ENCODE measurements around the gene CDX1.
A peak's percentile ranks its signal among the peaks of the same experiment; 100 is the strongest.

CDX1 gene

DNA sequence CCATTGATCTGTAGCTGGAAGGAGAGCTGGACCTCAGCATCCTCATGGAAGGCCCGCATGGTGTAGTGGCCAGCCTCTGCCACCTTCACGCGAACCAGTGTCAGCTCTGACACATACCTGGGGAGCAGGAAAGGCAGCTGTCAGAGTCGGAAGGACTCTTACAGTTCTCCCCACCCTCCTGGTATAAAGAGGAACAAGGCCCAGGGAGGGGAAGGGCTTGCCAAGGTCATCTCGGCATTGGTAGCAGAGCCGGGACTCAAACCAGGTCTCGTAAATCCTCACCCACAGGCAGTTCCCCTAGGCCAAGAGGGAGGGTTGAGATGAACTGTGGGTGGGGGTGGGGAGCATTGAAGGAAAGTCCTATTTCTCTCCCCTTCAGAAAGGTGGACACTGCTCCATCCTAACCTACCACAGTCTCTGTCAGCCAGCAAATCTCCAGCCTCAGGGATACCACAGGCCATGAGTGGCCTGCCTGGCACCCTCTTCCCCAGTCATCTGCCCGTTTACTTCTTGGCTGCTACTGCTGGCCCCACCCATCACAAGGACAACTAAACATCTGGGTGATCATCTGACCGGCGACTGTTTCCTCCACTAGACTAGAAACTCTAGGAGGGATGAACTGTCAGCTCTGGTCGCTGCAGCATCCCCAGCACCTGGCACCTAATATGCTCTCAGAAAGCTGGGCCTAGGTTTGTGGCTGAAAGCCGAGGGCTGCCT lies 34.4 kb upstream of the CDX1 start:
- DNase-seq (ENCODE audit: low spot score) = no peak

DNA sequence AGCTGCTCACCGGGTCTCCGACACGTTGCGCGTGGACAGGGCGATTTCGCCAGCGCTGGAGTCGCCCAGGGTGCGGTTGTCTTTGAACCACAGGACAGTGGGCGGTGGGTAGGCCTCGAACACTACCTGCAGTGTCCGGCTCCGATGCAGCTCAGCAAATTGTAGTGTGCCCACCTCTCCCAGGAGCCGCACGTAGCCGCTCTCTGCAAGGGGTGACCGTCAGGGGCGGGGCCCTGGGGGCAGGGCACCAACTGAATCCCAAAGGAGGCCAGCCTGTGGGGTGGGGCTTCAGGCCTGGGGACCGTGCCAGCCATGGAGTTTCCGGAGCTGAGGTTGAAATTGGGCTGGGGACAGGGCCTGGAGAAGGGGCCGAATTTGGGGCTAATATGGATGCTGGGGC lies 33.8 kb upstream of the CDX1 start:
- no peak for DNase-seq (ENCODE audit: low spot score)

DNA sequence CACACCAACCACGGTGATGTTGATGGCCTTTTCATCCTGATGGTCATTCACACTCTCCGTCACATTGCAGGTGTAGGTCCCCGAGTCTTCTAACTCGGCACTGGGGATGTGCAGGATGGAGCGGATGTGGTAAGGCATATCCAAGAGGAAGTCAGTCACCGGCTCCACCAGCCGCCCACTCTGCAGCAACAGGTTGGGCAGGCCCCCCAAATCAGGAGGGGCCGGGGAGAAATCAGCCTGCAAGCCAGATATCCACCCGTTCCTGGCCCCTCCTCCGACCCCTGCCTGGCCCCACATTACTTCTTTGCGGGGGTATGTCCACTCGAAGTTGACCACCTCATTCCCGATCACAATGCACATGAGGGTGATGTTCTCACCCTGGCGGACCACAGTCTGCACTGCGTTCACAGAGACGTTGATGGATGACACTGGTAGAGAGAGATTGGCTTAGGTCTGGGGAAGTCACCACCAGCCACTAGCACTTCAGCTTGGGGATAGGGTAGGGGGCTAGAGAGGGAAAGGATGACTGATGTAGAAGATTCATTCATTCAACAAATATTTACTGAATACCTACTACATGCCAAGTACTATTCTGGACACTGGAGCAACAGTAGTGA lies 32.9 kb upstream of the CDX1 start:
- no peak for DNase-seq (ENCODE audit: low spot score)

DNA sequence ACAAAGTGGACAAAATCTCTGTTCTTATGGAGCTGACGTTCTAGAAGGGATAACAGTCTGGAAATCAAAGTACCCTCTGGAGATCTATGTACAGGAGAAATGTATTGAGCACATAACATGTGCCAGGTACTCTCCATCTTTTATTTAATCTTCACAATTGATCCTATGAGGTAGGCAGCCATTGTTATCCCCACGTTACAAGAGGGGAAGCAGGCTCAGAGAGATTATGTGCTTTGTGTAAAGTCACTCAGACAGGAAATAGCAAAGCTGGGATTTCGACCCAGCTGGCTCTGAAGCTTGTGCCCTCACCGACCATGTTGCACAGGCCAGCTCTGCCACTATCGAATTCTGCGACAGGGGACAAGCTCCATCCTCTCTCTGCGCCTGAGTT lies 32.4 kb upstream of the CDX1 start:
- DNase-seq (ENCODE audit: low spot score) = no peak

DNA sequence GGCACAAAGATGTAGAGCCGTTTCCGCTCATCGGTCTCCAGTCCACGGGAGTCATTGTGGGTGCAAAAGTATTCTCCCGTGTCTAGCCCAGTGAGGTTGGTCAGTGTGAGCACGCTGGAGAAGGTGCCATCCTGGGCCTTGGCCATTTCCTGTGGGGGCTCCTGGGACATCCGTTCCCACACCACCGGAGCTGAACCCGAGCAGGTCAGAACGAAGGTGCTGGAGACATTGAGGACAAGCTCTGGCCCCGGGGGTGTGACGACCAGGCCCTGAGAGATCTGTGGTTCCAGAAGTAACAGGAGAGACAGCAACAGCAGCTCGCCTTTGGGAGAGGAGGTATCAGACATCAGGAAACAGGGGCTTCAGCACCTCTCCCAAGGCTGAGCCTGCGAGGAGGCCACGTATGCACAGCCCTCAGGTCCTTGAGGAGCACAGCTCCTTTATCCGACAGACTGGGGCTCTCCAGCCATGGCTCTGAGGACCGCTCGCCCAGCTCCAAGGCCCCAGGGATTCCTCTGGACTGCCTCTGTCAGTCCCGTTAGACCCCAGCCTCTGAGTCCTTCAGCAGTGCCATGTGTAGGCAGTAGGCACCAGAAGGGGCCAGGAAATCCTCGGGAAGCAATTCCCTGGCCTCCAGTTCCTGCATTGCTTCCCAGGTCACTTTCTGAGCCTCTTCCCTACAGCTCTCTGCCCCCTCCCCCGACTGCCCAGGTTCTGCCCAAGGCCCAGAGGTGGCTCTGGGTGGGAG lies 30.8 kb upstream of the CDX1 start:
- DNase-seq (ENCODE audit: low spot score) = no peak

DNA sequence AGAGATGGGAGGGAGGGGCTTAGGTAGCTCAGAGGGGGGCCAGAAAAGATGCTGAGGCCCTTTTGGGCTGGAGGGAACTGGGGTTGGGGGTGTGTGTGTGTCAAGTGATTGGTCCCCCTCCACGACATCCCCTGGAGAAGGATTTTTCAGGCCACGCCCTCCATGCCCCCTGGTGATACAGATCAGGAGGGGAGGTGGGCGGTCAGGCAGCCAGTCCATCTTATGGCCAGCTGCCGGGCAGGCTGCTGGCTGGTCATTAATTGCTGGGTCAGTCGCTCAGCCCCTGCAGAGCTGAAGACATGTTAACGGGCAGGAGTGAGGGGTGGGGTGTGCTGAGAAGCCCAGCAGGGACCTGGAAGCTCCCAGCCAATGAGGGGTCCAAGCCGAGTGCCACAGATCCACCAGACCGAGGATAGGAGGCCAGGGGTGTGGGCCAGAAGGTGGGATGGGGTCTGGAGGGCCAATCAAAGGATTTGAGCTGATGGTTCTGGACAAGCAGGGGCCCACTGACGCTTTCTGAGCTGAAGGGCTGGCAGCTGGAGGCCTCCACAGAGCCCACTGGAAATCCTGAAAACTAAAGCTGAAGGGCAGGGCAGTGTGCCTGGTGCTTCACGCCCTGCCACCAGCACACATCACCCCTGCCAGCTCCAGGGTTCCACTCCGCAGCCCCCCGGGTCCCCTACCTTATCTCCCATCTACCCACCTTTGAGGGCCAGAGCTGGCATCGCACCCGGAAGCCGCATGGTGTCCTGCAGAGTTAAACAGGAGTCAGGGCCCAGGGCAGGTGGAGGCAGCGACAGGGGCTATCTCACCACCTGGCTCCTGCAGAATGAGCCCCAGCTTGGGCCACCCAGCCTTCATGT lies 30.0 kb upstream of the CDX1 start:
- DNase-seq (ENCODE audit: low spot score) = no peak

DNA sequence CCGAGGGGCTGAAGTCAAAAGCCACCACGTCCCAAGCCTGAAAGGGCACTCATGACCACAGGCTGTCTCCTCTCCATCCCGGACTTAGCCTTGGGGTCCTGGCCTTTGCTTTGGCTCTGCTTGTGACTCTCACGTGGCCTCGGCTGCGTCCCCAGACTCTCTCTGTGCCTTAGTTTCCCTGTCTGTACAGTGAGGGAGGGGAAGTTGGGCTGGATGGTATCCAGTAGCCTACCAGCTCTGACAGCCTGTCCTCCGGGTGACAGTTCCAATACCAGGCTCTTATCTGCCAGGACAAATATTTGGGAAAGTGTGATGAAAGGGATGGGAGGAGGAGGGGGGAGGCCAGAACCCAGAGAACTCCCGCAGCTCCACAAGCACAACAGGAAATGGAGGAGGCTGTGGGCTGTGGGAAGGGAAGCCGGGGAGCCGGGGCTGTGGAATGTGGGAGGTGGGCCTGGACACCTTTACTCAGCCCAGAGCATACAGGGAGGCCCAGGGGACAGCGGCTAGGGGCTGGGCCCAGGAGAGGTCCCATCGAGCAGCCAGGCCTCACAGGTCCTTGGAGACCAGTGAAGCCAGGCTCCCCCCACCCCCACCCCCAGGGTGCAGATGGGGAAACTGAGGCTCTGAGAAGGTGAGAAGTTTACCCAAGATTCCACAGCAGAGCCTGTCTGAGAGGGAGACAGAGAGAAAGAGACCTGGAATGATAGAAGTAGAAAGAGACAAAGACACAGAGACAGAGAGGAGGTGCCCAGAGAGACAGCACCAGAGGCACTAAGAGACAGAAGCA lies 29.2 kb upstream of the CDX1 start:
- DNase-seq (ENCODE audit: low spot score) = no peak

DNA sequence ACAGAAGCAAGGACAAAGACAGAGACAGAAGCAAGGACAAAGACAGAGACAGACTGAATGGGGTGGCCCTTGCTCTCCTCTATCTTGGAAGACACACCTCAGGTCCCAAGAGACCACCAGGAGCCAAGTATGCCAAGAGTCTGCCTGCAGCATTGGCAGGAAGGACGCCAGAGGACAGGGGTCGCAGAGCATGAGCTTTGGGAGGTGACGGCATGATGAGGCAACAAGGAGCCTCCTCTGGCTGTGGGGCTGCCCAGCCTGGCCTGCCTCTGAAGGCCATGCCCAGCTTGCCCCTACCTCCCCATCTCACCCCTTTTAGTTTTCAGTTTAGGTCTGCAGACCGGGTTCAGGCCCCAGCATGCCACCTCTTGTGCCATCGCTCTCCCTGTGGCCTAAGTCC lies 28.6 kb upstream of the CDX1 start:
- DNase-seq (ENCODE audit: low spot score) = no peak

DNA sequence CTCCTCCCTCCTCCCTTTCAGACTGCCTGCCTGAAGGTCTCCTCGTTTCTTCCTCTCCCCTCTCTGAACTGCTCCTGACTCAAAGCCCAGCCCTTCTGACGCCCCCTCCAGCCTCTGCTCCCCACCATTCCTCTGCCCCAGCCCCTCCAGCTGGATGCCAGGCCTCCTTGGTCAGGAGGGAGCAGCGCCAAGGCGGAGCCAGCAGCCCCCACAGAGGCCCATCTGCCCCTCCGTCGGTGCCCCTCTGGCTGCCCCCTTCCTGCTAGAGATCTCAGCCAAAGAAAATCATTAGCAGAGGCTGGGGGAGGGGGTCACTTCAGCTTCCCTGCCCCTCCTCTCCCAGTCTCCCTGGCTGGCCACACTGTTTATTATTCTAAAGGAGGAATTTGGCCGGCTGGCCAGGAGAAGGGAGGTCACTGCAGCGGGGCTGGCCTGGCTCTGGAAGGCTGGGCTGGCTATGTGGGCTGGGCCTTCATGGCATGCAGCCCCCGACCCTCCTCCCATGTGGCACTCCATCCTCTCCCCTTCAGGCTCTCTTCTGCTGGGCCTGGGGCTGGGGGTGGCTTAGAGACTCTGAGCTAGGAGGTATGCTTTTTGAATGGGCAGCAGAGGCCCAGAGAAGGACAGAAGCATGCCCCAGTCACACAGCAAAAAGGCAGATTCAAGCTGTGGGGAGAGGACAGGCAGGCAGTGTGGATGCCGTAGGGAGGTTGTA lies 27.9 kb upstream of the CDX1 start:
- no peak for DNase-seq (ENCODE audit: low spot score)

DNA sequence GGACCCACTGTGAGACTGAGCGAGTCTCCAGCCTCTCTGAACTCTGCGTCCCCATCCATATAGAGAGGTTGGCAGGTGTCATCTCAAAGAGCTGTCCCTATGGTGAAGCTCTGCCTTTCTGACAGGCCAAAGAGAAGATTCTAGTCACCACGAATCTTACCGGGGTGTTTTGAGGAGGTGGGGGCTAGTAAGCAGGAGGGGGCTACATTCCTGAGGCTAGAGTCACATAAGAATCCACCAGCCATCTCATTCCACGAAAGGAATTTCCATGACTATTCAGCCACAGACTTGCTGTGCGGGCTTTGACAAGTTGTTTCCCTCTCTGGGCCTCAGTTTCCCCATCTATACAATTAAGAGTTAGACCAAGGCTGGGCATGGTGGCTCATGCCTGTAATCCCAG lies 27.2 kb upstream of the CDX1 start:
- no peak for DNase-seq (ENCODE audit: low spot score)

DNA sequence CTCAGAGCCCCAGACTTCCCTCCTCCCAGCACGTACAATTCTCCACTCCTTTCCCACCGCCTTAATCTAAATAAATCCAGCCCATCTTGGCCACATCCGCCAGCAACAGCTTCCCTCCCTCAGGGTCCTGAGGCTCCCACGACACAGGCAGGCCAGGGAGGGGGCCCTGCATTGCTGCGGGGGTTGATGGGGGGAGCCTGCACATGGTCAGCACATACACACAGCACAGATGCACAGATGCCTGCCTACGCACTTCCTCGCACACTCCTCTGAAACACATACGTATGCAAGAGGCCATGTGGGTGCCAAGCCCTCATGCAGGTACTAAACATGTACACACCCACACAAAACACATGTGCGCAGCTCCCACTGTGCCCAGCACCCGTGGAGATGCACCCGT lies 25.7 kb upstream of the CDX1 start:
- DNase-seq (ENCODE audit: low spot score) = no peak

DNA sequence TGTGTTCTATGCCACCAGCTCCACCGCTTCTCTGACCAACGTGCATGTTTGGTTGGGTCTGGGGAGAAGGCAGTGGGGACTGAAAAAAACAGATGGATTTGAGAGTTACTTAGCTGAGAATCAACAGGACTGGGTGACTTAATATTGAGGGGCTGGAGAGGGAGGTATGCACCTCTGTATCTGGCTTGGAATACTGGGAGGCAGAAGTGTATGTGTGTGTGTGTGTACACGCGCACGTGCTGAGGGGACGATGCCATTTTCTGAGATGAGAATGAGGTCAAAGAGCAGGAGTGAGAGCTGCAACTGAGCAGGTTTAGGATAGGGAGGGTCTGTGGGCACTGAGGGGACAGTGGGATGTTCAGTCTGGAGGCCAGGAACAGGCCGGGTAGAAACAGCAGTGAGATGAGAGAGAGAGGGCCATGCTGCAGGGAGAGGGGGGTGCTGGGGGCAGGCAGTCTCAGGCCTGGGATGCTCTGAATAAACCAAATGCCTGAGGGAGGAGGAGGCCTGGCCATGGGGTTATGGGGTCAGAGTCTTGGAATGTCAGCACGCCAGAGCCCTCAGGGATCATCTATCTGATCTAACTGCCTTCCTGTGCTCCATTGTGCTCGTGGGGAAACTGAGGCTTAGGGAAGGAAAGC lies 24.9 kb upstream of the CDX1 start:
- DNase-seq (ENCODE audit: low spot score) = no peak

DNA sequence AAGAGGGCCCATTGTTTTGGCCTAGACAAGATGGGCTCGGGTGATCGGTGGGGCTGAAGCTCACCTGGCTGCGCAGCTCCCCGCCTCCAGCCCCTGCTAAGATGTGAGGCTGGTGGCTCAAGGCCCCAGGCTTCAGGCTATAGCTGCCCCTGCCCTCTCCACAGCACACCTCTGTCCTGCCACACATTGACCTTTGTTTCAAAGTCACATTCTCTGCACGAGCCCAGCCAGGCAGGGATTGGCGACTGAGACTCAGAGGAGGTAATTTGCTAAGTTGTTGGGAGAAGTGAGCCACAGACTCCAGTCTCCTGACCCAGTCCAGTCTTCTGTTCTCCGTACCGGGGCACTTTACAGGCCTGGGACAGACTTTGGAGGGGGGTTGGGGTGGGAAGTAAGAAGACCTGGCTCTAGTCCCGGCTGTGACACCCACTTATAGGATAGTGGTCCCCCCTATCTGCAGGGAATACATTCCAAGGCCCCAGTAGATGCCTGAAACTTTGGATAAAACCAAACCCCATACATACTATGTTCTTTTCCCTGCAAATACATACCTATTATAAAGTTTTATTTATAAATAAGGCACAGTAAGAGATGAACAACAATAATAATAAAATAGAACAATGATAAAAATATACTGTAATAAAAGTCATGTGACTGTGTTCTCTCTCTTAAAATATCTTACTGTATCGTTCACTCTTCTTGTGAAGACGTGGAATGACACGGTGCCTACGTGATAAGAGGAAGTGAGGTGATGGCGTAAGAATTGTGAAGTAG lies 24.2 kb upstream of the CDX1 start:
- DNase-seq (ENCODE audit: low spot score) = no peak

DNA sequence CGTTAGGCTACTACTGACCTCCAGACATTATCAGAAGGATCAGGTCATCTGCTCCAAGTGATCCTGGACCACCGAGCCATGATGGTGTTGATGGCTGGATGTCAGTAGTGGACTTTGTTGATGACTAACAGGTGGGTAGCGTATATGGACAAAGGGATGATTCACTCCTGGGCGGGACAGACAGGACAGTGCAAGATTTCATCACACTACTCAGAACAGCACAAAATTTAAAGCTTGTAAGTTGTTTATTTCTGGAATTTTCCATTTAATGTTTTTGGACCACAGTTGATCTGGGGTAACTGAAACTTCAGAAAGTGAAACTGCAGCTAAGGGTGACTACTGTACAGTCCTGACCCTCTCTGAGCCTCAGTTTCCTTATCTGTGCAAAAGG lies 23.6 kb upstream of the CDX1 start:
- DNase-seq (ENCODE audit: low spot score) = peak; percentile 25

DNA sequence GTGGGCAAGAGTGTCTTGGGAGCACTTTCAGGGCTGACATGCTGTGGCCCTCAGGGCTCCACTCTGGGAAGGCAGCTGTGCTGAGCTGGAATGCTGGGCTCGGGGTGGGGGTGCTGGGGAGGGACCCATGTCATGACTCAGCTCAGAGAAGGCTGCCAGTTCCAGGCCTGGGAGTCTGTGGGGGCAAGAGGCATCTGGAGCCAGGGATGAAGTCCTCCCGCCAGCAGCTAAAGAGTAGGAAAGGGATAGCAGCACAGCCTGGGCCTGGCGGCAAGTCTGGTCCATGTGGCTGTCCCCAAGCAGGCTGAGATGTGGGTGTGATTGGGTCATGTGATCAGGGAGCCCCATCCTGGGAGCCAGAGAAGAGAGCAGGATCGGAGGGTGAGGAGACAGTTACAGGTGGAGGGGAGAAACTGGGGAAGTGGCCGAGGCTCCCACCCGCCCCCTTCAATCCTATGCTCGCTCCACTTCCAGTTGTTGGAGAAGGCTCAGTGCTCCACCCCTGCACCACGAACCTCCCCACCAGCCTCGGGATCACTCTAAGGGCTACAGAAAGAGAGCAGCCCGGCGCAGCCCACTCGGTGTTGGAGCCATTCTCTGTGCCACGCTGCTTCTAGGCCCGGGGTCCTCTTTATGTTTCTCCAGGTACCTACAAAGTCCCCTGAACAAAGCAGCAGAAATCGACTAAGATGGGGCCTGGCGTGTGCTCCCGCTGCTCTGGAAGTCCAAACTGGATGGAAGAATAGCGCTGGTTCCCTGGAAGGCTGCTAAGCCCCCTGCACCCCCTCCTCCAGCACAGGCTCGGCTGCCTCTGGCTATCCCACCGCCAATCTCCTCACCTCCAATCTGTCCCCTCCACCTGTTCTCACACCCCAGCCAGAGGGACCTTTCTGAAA lies 23.0 kb upstream of the CDX1 start:
- no peak for DNase-seq (ENCODE audit: low spot score)

DNA sequence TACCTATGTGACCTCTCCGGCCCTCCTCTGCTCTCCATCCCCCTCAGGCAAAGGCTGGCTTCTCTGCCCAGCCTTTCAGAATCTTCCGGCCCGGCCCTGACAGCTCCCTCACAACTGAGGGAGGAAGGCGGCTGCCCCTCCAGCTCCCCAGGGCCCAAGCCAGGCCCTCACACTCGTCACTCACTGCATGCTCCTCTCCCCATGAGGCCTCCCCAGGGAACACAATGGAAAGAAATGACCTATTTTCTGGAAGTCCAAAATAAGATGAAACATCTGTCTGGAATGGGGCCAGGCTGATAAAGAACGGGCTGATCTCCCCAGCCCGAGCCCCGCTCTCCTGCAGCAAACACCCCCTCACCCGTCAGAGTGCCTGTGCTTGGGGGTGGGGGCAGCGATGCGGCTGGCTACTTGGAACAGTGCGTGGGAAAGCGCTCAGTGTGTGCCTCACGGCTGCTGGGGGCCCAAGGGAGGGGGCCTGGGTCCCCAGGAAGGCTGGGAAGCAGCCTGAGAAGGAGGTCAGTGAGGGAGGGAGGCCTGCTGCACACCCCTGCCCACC lies 22.3 kb upstream of the CDX1 start:
- no peak for DNase-seq (ENCODE audit: low spot score)

DNA sequence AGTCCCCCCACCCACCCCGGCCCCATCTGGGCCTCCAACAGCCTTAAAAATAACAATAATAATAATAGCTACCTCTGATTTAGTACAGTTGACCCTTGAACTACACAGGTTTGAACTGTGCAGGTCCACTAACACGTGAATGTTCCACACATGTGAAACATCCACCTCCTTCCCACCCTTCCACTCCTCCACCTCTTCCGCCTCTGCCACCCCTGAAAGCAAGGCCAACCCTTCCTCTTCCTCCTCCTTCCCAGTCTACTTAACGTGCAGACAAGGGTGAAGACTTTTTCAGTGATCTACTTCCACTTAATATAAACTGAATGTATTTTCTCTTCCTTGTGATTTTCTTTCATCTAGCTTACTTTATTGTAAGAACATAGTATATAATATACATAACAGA lies 21.7 kb upstream of the CDX1 start:
- DNase-seq (ENCODE audit: low spot score) = no peak

DNA sequence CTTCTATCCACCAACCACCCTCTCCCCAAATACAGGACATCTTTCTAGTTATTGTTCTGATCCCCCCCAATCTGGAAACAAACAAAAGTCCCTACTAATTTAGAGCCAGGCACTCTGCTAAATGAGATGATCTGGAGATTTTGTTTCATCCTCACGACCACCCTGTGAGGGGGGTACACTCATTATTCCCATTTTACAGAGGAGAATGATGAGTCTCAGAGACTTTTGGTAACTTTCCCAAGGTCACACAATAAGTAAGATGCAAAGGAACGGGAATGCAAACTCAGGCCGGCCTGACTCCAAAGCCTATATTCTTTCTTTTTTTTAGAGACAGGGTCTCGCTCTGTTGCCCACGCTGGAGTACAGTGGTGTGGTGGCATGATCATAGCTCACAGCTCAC lies 20.3 kb upstream of the CDX1 start:
- no peak for DNase-seq (ENCODE audit: low spot score)

Data from COLO829 (cell line).